Measurements from ENCODE around the gene MMP15. TPM values are rescaled to one million over a fixed set of nuclear protein-coding genes. Genes with fewer than 3 reads are reported as not detected.
A peak's percentile ranks its signal among the peaks of the same experiment; 100 is the strongest.

Gene MMP15
- total and polyA plus RNA-seq, 2 of the 13 experiments (the other 11 are each of a cell fraction or from before 2014, with no cell fraction given): 35.2 to 44.9 TPM

DNA sequence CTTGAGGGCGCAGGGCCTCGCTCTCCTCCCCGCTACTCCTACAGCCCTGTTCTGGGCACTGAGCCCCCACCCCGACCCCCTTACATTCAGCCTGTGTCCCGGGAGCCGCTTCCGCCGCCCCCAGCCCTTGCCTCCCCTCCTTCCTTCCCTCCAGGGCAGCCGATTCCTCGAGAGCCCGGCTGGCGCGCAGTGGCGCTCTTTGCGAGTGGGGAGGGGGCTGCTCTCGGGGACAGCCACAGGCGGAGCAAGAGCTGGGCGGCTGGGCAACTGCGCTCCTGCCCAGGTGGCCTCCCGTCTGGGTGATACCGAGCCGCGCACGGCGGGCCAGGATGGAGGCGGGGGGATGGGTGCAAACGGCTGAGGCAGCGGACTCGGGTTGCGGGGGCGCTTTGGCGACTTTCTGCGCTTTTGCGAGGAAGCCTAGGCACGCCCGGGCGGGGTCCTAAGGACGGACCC, 1.2 kb downstream of the MMP15 start (continued):
- TF ChIP-seq ZNF598 (CRISPR knock-in tag; IDR thresholded peaks at IDR 0.05; ENCODE audit: borderline replicate concordance) (no peak; the same call in 1 of the 2 replicates), CHD4 (IDR thresholded peaks at IDR 0.05; ENCODE audit: borderline replicate concordance, low read length) (no peak), SNAI1 (CRISPR knock-in tag; IDR thresholded peaks at IDR 0.05; ENCODE audit: borderline replicate concordance) (no peak), ZNF510 (CRISPR knock-in tag; IDR thresholded peaks at IDR 0.05; ENCODE audit: low read depth) (no peak), ZNF790 (CRISPR knock-in tag; IDR thresholded peaks at IDR 0.05; ENCODE audit: borderline replicate concordance) (no peak), ZNF589 (CRISPR knock-in tag; conservative IDR thresholded peaks at IDR 0.05) (no peak), SALL1 (CRISPR knock-in tag; IDR thresholded peaks at IDR 0.05) (peak; percentile 21), GZF1 (CRISPR knock-in tag; IDR thresholded peaks at IDR 0.05) (no peak), ZNF260 (CRISPR knock-in tag; IDR thresholded peaks at IDR 0.05; ENCODE audit: borderline replicate concordance, low read depth) (peak; percentile 80; the same call in 1 of the 2 replicates), MAF1 (CRISPR knock-in tag; IDR thresholded peaks at IDR 0.05; ENCODE audit: borderline replicate concordance) (peak; percentile 62; the same call in 1 of the 2 replicates), ISL2 (CRISPR knock-in tag; IDR thresholded peaks at IDR 0.05) (0 out of 2 replicates have a peak, but pooled peaks have one; percentile 37), ZNF567 (CRISPR knock-in tag; IDR thresholded peaks at IDR 0.05; ENCODE audit: borderline replicate concordance) (0 out of 2 replicates have a peak, but pooled peaks have one; percentile 79), KLF12 (CRISPR knock-in tag; IDR thresholded peaks at IDR 0.05; ENCODE audit: borderline replicate concordance) (peak; percentile 68), ZNF468 (CRISPR knock-in tag; IDR thresholded peaks at IDR 0.05) (no peak), RBM22 (optimal IDR thresholded peaks at IDR 0.05; ENCODE audit: low read length) (no peak), ZNF33B (CRISPR knock-in tag; IDR thresholded peaks at IDR 0.05) (0 out of 2 replicates have a peak, but pooled peaks have one; percentile 18), SIN3B (IDR thresholded peaks at IDR 0.05; ENCODE audit: low read length) (no peak)
- TF ChIP-seq, protein P1, sequence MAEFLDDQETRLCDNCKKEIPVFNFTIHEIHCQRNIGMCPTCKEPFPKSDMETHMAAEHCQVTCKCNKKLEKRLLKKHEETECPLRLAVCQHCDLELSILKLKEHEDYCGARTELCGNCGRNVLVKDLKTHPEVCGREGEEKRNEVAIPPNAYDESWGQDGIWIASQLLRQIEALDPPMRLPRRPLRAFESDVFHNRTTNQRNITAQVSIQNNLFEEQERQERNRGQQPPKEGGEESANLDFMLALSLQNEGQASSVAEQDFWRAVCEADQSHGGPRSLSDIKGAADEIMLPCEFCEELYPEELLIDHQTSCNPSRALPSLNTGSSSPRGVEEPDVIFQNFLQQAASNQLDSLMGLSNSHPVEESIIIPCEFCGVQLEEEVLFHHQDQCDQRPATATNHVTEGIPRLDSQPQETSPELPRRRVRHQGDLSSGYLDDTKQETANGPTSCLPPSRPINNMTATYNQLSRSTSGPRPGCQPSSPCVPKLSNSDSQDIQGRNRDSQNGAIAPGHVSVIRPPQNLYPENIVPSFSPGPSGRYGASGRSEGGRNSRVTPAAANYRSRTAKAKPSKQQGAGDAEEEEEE (CRISPR knock-in tag; IDR thresholded peaks at IDR 0.05; ENCODE audit: borderline replicate concordance): no peak
- TF ChIP-seq, protein P2, sequence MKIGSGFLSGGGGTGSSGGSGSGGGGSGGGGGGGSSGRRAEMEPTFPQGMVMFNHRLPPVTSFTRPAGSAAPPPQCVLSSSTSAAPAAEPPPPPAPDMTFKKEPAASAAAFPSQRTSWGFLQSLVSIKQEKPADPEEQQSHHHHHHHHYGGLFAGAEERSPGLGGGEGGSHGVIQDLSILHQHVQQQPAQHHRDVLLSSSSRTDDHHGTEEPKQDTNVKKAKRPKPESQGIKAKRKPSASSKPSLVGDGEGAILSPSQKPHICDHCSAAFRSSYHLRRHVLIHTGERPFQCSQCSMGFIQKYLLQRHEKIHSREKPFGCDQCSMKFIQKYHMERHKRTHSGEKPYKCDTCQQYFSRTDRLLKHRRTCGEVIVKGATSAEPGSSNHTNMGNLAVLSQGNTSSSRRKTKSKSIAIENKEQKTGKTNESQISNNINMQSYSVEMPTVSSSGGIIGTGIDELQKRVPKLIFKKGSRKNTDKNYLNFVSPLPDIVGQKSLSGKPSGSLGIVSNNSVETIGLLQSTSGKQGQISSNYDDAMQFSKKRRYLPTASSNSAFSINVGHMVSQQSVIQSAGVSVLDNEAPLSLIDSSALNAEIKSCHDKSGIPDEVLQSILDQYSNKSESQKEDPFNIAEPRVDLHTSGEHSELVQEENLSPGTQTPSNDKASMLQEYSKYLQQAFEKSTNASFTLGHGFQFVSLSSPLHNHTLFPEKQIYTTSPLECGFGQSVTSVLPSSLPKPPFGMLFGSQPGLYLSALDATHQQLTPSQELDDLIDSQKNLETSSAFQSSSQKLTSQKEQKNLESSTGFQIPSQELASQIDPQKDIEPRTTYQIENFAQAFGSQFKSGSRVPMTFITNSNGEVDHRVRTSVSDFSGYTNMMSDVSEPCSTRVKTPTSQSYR (CRISPR knock-in tag; IDR thresholded peaks at IDR 0.05; ENCODE audit: borderline replicate concordance): peak; percentile 62; the same call in 1 of the 2 replicates
- TF ChIP-seq, protein P3, sequence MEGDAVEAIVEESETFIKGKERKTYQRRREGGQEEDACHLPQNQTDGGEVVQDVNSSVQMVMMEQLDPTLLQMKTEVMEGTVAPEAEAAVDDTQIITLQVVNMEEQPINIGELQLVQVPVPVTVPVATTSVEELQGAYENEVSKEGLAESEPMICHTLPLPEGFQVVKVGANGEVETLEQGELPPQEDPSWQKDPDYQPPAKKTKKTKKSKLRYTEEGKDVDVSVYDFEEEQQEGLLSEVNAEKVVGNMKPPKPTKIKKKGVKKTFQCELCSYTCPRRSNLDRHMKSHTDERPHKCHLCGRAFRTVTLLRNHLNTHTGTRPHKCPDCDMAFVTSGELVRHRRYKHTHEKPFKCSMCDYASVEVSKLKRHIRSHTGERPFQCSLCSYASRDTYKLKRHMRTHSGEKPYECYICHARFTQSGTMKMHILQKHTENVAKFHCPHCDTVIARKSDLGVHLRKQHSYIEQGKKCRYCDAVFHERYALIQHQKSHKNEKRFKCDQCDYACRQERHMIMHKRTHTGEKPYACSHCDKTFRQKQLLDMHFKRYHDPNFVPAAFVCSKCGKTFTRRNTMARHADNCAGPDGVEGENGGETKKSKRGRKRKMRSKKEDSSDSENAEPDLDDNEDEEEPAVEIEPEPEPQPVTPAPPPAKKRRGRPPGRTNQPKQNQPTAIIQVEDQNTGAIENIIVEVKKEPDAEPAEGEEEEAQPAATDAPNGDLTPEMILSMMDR (CRISPR knock-in tag; IDR thresholded peaks at IDR 0.05): no peak; the same call in 1 of the 2 replicates
- TF ChIP-seq, protein P4, sequence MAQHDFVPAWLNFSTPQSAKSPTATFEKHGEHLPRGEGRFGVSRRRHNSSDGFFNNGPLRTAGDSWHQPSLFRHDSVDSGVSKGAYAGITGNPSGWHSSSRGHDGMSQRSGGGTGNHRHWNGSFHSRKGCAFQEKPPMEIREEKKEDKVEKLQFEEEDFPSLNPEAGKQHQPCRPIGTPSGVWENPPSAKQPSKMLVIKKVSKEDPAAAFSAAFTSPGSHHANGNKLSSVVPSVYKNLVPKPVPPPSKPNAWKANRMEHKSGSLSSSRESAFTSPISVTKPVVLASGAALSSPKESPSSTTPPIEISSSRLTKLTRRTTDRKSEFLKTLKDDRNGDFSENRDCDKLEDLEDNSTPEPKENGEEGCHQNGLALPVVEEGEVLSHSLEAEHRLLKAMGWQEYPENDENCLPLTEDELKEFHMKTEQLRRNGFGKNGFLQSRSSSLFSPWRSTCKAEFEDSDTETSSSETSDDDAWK (CRISPR knock-in tag; IDR thresholded peaks at IDR 0.05): no peak
- TF ChIP-seq, protein P5, sequence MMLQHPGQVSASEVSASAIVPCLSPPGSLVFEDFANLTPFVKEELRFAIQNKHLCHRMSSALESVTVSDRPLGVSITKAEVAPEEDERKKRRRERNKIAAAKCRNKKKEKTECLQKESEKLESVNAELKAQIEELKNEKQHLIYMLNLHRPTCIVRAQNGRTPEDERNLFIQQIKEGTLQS (CRISPR knock-in tag; IDR thresholded peaks at IDR 0.05): 0 out of 2 replicates have a peak, but pooled peaks have one; percentile 2

Measured in HepG2 (cell line).